ENCODE data around the gene CDK5RAP3.

CDK5RAP3 gene

DNA sequence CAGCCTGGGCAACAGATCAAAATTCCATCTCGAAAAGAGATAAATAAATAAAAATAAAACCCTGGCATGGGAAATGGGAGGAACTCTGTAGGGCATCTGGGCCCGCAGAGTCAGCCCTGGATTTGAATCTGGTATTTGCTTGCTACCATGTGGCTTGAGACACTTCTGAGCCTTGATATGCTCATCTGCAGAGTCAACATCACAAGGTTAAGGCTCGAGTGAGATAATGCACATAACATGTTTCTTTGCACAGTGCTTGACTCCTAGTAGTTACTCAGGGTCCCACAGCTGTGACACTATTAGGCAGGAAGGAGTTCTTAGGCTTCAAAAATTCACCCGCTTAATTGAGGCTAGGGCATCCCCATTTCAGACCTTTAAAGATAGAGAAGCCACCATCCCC lies 21.3 kb downstream of the CDK5RAP3 start:
- TF ChIP-seq, protein P1, sequence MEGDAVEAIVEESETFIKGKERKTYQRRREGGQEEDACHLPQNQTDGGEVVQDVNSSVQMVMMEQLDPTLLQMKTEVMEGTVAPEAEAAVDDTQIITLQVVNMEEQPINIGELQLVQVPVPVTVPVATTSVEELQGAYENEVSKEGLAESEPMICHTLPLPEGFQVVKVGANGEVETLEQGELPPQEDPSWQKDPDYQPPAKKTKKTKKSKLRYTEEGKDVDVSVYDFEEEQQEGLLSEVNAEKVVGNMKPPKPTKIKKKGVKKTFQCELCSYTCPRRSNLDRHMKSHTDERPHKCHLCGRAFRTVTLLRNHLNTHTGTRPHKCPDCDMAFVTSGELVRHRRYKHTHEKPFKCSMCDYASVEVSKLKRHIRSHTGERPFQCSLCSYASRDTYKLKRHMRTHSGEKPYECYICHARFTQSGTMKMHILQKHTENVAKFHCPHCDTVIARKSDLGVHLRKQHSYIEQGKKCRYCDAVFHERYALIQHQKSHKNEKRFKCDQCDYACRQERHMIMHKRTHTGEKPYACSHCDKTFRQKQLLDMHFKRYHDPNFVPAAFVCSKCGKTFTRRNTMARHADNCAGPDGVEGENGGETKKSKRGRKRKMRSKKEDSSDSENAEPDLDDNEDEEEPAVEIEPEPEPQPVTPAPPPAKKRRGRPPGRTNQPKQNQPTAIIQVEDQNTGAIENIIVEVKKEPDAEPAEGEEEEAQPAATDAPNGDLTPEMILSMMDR (IDR thresholded peaks at IDR 0.05; ENCODE audit: borderline replicate concordance, insufficient read depth, low read depth, low read length): no peak
- H3K4me3 ChIP-seq (ENCODE audit: low read depth, low read length): no peak overlapping the region

GRCh38 chr17:47993031-47993564 lies 22.2 kb downstream of the CDK5RAP3 start:
- no peak overlapping the region for H3K4me3 ChIP-seq (ENCODE audit: low read depth, low read length)
- TF ChIP-seq, protein P1 (IDR thresholded peaks at IDR 0.05; ENCODE audit: borderline replicate concordance, insufficient read depth, low read depth, low read length): no peak

- TF ChIP-seq, protein P1 (IDR thresholded peaks at IDR 0.05; ENCODE audit: borderline replicate concordance, insufficient read depth, low read depth, low read length): no peak
- H3K4me3 ChIP-seq (ENCODE audit: low read depth, low read length): no peak overlapping the region
Measured at GRCh38 chr17:47993964-47994363, 23.1 kb downstream of the CDK5RAP3 start.

- TF ChIP-seq, protein P1 (IDR thresholded peaks at IDR 0.05; ENCODE audit: borderline replicate concordance, insufficient read depth, low read depth, low read length): no peak
- H3K4me3 ChIP-seq (ENCODE audit: low read depth, low read length): no peak overlapping the region
Measured at GRCh38 chr17:47994724-47995123, 23.8 kb downstream of the CDK5RAP3 start.

DNA sequence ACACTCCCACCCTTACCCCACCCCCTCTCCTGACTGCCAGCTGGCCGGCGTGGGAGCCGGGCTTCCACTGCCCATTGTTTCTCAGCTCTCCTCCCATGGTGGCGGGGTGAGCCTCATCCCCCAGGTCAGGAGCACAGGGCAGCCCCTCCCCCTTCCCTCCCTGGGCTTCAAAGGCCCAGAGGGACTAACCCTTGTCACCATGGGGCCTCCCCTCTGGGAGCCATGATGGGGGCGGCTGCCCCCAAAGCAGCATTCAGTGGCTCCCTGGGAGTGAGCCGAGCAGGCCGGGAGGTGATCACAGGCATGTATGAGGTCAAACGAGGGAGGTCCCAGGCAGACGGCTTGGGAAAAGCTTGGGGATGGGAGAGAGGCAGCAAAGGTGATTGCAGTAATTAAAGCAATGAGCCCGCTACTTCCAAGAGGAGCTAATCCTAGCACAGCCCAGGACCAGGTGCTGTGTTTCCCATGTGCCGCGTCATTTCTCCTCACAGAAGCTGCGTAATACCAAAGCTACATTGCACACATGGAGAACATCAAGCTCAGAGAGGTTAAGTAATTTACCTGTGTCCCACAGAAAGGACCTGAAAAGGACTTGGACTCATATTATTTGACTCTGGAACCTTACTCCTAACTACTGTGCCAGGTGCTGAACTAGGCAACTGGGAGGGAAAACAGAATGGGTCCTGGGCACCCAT lies 24.5 kb downstream of the CDK5RAP3 start:
- TF ChIP-seq, protein P1 (IDR thresholded peaks at IDR 0.05; ENCODE audit: borderline replicate concordance, insufficient read depth, low read depth, low read length): no peak
- H3K4me3 ChIP-seq (ENCODE audit: low read depth, low read length): no peak overlapping the region

GRCh38 chr17:47996201-47996600 lies 25.3 kb downstream of the CDK5RAP3 start:
- no peak overlapping the region for H3K4me3 ChIP-seq (ENCODE audit: low read depth, low read length)
- TF ChIP-seq, protein P1 (IDR thresholded peaks at IDR 0.05; ENCODE audit: borderline replicate concordance, insufficient read depth, low read depth, low read length): no peak

GRCh38 chr17:47997586-47997985 lies 26.7 kb downstream of the CDK5RAP3 start:
- H3K4me3 ChIP-seq (ENCODE audit: low read depth, low read length): no peak overlapping the region
- TF ChIP-seq, protein P1 (IDR thresholded peaks at IDR 0.05; ENCODE audit: borderline replicate concordance, insufficient read depth, low read depth, low read length): no peak
